NB4 (cell line): ENCODE measurements around the gene BCAS3.

Experiments used
- POLR2A ChIP-seq: IDR thresholded peaks from 2 replicates; pipeline ENCODE4 v1.6.1; 2011; ENCODE audit warnings: mild to moderate bottlenecking; ENCODE audit not compliant: insufficient read length; ENCODE audit errors: extremely low read depth
- TF ChIP-seq, protein P1 (sequence below): IDR thresholded peaks from one replicate; pipeline ENCODE4 v1.5.1; 2012; ENCODE audit warnings: low read depth, low read length
- TF ChIP-seq, protein P2 (sequence below): IDR thresholded peaks from 2 replicates; pipeline ENCODE4 v1.6.1; 2011; ENCODE audit warnings: low read depth, low read length

DNA sequence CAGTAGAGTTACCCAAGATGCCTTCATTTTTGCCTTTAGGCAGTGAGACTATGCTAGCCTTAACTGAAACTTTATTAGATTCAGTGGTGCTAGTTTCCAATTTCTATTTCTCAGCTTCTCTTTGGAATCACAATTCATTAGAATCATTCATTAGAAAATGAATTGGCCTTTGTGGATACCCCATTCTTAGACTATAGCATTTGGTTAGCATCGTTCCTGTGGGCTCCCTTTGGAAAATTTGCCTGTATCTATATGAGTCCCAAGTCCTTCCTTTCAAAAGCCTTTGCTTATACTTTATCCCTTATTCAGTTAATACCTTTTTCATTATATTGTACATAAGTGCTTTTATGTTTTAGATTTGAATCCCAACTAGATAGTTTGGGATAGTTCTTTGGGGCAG, 535.0 kb downstream of the BCAS3 start:
- TF ChIP-seq, protein P1, sequence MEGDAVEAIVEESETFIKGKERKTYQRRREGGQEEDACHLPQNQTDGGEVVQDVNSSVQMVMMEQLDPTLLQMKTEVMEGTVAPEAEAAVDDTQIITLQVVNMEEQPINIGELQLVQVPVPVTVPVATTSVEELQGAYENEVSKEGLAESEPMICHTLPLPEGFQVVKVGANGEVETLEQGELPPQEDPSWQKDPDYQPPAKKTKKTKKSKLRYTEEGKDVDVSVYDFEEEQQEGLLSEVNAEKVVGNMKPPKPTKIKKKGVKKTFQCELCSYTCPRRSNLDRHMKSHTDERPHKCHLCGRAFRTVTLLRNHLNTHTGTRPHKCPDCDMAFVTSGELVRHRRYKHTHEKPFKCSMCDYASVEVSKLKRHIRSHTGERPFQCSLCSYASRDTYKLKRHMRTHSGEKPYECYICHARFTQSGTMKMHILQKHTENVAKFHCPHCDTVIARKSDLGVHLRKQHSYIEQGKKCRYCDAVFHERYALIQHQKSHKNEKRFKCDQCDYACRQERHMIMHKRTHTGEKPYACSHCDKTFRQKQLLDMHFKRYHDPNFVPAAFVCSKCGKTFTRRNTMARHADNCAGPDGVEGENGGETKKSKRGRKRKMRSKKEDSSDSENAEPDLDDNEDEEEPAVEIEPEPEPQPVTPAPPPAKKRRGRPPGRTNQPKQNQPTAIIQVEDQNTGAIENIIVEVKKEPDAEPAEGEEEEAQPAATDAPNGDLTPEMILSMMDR = no peak
- TF ChIP-seq, protein P2, sequence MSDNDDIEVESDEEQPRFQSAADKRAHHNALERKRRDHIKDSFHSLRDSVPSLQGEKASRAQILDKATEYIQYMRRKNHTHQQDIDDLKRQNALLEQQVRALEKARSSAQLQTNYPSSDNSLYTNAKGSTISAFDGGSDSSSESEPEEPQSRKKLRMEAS = no peak
- no peak for TF ChIP-seq POLR2A
